NK-92 (cell line): ENCODE measurements around the gene FADS2.

Experiments used
- DNase-seq: peaks from one replicate; lab custom pipeline; 2025; ENCODE audit not compliant: unreplicated experiment; lab: John Stamatoyannopoulos, UW

FADS2 gene

GRCh38 chr11:61904539-61905048 is 76.5 kb downstream of the FADS2 start:
- DNase-seq = no peak

- no peak for DNase-seq
Observed at GRCh38 chr11:61905067-61905696, 77.1 kb downstream of the FADS2 start.

DNA sequence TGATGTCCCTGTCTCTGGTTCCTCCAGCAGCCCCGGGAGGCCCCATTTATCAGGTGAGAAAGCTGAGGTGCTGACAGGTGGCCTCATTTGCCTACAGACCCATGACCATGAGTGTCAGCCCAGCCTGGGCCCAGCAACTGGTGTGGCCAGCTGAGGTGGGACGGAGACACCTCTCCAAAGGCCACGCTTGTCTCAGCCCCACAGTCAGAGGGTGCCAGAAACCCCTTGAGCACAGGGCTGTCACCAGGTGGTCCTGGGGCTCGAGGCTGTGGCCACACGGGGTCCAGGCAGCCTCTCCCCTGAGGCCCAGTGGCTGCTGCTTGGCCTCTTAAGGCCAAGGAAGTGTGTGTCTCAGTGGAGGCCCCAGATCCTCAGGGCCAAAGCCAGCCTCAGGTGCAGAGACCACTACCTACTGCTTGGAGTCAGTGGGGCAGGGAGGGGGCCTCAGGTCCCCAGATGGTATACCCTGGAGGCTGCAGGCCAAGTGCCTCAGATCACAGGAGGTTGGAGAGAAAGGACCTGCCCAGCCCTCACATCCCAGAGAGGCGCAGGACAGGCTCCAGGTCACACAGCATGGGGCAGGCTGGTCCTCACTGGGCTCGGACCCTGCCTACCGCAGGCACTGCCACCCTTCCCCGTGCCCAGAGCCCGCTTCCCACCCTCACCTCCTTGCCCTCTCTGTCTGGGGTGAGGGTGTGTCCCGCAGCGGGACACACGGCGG is 77.9 kb downstream of the FADS2 start:
- DNase-seq = no peak

- DNase-seq = no peak
Observed at GRCh38 chr11:61906522-61906909, 78.4 kb downstream of the FADS2 start.

DNA sequence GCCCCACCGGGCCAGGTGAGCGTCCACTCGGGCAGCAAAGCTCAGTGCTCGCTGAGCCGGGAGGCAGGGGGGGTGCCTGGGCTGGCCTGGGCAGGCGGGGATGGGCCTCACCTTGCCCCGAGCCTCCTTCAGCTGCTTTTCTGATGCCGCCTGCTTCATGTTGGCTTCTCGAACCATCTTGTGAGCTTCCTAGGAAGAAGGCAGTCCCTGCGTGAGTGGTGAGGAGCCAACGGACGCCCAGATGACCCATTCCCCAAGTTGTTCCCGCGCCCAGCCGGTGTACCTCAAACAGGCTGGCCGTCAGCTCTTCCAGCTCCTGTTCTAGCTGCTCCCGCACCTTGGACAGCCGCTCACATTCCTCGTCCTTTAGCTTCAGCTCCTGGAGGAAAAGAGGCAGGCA is 79.2 kb downstream of the FADS2 start:
- no peak for DNase-seq

DNA sequence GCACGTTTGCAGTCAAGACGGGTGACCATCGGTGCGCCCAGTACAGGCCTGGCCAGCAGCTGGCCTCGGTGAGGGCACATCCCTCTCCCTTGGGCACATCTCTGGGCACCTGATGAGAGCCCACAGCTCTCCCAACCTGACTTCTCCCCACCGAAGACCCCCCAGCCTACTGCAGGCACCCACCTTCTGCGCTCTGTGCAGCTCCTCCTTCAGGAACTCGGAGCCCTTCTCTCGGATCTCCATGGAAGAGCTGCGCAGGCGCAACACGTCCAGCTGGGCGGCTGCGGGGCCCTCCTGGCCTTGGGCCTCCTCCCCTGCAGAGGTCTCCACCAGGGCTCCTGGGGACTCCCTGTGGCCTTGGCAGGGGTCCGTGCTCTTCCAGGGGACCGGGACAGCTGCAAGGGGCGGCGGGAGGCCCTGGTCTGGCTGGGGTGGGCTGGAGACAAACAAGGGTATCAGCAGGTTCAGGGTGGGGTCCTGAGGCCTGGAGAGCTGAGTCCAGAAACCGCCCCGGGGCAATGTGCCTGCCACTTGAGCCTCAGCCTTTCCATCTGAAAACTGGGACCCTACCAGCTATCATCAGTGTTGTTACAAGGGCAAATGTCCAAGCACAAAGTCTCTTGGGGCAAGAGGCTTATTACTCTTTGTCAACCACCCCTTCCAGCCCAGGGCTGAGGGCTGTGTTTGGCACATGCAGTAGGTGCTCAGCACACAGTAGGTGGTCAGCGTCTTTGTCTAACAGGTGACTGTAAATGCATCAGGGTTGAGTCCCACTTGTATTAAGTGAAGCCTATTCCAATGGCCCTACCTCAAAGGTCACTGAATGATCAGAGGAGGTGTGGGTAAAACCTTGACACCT is 80.0 kb downstream of the FADS2 start:
- DNase-seq = no peak

GRCh38 chr11:61908730-61909316 is 80.7 kb downstream of the FADS2 start:
- DNase-seq = no peak

DNA sequence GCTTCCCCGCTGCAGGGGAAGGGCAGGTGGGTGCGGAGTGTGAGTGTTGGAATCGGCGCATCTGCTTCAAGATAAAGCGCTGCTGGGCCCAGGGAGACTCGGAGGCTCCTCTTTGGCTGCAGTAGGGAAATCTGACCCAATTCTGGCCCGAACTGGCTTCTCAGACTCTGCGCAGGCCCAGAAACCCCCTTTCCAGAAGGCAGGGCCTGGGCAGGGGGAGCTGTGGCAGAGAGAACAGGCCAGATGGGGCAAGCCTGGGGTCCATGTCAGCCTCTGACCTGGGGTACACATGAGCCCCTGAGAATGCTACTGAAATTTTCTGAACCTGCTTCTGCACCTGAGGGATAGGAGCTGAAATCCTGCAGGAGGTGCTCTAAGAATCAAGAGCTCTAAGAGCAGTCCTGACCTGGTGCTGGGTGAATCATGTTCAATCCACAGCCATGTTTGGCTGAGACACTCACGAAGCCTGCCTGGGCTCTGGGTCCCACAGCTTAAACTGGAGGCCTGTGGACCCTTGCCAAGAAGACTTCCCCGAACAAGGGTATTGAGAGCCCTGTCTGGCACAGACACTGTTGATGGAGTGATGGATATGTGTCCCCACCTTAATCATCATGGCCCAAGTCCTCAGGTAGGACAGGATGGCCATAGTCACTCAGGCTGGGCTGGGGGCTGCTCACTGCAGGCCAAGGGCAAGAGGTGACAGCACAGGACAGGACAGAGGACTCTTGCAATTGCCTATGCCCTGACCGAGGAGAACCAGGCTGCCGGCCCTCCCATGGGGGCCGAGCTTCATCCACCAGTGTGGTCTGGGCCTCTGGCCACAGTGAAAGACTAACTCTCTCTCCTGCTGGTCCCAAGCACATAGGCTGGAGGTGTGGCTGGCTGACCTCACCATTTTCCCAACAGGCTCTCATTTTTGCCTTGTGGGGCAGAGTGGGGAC is 82.4 kb downstream of the FADS2 start:
- no peak for DNase-seq

DNA sequence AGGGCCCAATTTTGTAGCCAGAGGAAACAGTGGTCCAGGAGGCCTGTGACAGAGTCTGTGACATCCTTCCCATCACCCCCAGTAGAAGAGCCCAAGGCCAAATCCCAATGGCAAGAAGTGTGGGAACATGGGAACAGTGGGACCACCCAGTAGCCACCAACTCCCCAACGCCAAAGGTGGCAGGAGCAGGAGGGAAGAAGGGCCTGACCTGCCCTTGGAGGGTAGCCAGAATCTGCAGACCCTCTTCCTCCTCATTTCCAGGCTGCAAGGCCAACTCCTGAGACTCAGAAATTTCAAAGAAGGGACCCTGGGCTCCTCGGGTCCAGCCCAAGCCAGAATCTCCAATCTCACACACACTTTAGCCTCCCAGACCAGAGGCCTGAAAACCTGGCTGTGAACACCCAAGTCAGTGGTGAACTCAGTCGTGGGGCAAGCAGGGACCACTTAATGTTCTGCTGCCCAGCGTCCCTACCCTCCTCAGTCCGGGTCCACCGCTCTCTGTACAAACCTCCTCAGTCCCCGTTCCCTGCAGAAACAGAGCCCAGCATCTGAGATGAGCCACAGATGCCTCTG is 83.1 kb downstream of the FADS2 start:
- no peak for DNase-seq

DNA sequence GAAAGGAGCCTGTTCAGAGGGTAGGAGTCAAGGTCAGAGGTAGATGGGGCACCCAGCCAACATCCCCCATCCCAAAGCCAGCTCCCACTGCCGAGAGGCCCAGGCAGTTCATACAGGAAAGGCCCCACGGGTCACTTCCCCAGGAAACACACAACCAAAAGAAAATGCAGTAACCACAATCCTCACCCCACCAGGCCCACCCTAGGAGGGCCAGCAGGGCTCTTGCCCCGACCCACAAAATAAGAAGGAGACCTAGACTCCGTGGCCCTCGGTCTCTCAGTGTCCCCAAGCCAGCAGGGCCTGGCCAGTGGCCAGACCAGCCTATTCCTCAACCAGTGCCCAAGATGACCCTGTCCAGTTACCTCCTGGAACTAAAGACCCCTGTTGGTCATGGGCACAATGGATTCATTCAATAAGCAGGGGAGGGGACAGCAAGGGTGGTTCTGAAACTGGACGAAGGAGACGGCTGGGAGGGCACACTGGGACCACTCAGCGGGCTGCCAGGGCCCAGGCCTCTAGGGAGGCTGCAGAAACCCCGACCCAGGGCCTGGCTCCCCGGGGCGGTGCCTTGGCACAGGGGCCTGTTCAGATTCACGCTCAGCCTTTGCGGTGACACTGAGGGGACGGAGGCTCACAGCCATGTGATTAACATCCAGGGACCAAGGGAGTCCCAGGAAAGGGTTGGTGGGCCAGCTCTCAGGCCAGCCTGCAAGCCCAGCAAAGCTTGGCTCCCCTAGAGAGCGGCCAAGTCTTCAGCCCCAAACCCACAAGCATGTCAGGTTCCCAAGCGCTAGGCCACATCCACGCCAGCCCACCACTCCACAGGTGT is 83.8 kb downstream of the FADS2 start:
- DNase-seq = no peak

DNA sequence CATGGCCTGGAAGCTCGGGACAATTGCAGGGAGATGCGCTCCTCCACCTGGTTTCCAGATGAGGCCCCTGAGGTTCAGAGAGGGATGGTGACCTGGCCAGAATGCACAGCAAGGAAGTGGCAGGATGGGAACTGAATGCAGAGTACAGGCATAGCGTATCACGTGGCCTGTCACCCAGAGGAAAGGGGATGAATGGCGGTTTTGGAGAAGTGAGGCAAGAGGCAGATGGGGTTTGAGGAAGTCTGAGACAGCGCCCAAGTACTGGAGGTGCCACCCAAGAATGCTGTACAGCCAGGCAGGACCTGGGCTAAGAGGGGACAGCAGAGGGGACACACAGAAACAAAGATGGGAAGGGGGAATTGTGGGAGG is 84.4 kb downstream of the FADS2 start:
- DNase-seq = no peak

GRCh38 chr11:61912991-61913698 is 85.0 kb downstream of the FADS2 start:
- no peak for DNase-seq

DNA sequence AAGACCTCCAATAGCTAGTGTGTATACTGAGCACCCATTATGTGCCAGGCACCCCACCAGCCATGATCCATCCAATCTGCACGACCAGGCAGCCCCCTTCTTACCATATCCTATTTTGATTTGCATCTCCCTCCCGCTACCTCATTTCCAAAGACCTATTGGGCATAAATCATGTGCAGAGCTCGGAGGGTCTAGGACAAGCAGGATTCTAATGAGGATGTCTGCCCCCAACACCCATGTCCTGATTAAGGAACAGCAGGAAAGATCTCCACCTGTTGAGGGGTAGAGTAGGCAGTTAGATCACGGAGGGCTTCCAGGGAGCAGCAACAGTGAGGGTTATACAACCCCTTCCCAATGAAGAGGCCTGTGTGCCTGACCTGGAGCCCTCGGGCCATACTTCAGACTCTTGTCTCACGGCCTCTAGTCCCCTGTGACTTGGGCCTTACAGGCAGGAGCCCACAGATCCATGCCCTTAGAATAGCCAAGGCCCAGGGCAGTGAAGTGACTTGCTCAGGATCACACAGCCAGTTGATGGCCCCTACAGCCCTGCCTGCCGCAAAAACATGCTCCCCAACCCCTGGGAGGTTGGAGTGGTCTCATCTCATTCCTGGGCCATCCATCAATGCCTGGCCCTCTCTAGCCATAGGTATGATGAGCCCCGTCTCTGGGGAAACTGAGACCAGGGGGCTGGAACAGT is 85.7 kb downstream of the FADS2 start:
- no peak for DNase-seq

DNA sequence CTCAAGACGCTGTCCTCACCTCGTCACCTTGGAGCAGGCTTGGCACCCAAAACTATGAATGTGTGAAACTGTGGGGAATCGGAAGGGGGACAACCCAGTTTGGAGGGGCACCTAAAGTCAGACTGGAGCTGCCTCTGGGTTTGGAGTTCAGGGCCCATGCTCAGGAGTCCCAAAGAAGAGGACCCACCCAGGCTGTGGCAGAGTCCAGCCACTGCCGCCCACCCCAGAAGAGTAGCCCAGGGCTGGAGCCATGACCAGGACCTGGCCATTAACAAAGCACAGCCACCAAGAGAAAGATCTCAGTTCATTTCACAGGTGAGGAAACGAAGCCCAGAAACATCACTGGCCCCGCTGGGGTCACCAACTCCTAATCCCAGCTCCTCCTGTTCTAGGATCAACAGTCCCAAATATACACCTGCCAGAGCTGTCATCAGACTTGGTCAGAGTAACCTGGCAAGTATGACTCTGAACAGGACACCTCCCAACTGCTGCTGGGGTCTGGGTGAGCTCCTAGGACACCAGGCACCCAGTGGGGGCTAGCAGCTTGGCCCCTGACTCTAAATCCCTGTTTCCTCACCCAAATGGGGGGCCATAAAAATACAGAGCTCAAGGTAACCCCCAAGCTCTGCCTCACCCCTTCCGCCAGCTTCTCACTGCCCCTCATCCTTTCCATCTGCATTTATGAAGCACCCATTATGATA is 86.5 kb downstream of the FADS2 start:
- no peak for DNase-seq

DNA sequence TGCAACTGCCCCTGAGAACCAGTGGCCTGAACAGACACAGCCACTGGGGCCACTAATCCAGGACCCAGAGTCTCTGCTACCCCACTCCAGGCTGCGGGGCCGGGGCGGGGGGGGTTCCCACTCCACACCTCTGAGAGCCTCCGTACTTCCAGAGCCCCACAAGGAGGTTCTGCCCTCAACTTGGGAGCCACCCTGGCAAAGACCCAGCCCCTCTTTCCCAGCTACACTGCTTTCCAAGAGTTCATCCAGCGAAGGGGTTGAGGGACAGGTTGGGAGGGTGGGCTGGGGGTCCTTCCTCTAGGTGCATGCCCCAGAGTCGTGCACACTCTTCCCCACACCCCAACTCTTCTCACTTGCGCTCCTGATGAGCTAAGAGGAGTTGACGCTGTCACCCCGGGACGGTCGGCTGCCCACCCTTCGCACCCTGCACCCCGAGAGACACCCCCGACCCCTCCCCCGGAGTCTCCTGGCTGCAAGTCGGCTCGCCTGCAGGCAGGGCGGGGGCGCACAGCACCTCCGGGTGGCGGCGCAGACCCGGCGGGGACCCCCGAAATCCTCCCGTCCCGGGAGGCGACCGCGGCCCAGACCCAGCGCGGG is 88.7 kb downstream of the FADS2 start:
- no peak for DNase-seq
